LoVo (cell line): ENCODE results near the gene GALNT6.
A peak's percentile ranks its signal among the peaks of the same experiment; 100 is the strongest.

Experiments
- DNase-seq: peaks from one replicate; pipeline ENCODE4 v3.0.0-alpha.2; 2016; ENCODE audit warnings: low spot score

The GALNT6 gene, protein sequence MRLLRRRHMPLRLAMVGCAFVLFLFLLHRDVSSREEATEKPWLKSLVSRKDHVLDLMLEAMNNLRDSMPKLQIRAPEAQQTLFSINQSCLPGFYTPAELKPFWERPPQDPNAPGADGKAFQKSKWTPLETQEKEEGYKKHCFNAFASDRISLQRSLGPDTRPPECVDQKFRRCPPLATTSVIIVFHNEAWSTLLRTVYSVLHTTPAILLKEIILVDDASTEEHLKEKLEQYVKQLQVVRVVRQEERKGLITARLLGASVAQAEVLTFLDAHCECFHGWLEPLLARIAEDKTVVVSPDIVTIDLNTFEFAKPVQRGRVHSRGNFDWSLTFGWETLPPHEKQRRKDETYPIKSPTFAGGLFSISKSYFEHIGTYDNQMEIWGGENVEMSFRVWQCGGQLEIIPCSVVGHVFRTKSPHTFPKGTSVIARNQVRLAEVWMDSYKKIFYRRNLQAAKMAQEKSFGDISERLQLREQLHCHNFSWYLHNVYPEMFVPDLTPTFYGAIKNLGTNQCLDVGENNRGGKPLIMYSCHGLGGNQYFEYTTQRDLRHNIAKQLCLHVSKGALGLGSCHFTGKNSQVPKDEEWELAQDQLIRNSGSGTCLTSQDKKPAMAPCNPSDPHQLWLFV

GRCh38 chr12:51391283-51392123 lies at the start of gene GALNT6:
Gene GALNT6 (minus strand): TSS chr12:51391406. CDS start chr12:51379781, 11,625 bp downstream.
- peak; percentile 77 for DNase-seq

DNA sequence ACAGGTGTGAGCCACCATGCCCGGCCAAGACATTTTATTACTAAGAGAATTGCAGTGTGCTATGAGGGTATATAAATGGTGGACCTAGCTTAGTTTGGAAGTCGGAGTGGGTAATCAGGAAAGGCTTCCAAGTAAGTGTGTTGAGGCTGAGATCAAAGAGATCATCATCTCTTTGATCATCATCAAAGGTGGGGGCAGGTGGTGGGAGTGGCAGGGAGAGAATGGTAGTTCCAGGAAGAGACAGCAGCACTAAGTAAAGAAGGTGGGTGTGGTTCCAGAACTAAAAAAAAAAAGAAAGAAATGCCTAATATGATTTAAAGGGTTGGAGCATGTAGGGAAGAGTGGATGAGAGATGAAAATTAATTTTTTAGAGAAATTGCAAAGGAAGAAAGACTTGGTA lies 48.1 kb upstream of the GALNT6 start:
- no peak for DNase-seq

DNA sequence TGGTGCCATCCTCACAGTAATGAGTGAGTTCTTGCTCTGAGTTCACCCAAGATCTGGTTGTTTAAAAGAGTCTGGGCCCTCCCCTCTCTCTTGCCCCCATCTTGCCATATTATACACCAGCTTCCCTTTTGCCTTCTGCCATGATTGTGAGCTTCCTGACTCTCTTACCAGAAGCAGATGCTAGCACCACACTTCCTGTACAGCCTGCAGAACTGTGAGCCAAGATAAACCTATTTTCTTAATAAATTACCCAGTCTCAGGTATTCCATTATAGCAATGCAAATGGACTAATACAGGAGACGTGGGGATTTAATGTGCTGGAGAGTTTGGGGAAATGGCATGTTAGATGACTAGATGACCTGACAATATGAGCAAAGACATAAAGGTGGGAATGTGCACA lies 46.2 kb upstream of the GALNT6 start:
- DNase-seq, result no peak

DNA sequence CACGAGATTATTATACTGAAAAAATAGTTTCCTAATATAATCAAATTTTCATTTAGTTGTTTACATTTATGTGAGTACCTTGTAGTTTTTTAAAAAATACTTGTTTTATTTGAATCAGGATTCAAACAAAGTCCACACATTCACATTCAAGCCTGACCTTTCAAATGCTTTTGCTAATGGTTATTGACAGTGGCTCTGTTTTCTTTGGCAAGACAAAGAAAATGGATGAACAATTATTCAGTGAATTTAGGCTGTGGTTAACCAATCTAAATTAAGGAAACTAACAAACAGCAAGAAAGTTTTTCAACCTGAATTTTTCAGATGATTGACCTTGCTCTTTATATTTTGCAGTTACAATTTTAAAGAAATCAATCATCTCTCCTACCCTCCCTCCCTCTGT lies 43.1 kb upstream of the GALNT6 start:
- DNase-seq, result no peak

DNA sequence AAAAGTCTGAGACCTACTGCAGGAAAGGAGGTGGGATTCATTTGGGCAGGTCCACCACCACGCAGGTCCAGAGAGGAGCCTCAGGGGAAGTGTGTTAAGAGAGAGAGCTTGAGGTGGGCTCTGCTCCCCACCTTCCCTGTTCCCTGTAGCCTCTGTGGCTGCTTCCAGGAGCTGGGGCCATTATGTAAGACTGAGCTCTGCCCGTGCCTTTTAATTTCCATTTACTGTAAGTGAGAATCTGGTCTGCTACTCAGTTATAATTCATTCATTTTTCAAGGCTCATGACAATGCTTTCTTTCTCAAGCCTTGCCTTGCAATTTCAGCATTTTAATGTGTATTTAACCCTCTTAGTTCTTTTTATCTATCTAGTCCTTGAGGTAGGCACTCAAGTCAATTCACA lies 41.7 kb upstream of the GALNT6 start:
- no peak for DNase-seq

- DNase-seq, result no peak
These were observed 39.1 kb upstream of the GALNT6 start for GRCh38 chr12:51430196-51430895.

- no peak for DNase-seq
These were observed 38.5 kb upstream of the GALNT6 start for GRCh38 chr12:51429700-51430099.

- DNase-seq, result no peak
These were observed 37.0 kb upstream of the GALNT6 start for GRCh38 chr12:51428256-51428655.

- peak; percentile 40 for DNase-seq
These were observed 33.7 kb upstream of the GALNT6 start, which contains the start of gene SLC4A8 for GRCh38 chr12:51424662-51425539. Gene SLC4A8 (plus strand): TSS chr12:51424831. CDS start chr12:51424988, 157 bp downstream.

DNA sequence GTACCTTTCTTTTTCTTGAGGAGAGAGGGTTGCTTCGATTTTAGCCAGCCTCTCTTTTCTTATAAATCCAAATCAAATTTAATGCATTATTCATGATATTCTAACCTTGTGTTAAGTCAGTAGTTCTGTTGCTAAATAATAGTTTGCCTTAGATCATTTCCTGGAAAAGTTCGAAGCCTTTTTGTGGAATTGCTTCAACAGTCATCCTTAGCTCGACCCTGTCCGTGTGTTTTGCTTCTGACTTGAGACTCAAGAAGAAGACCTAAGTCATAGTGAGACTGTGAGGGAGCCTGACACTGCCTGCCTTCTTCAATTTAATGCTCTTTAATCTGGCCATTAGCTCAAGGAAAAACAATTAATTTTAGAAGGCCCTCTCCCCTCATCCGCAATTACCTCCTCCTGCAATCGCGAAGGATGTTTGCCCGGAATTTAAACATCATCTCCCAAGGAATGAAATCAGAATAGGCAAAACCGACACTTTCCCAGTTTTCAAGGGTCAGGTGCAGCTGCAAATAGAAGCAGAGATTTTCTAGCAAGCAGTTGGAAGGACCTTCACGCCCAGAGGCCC lies 33.0 kb upstream of the GALNT6 start:
- DNase-seq, result no peak

DNA sequence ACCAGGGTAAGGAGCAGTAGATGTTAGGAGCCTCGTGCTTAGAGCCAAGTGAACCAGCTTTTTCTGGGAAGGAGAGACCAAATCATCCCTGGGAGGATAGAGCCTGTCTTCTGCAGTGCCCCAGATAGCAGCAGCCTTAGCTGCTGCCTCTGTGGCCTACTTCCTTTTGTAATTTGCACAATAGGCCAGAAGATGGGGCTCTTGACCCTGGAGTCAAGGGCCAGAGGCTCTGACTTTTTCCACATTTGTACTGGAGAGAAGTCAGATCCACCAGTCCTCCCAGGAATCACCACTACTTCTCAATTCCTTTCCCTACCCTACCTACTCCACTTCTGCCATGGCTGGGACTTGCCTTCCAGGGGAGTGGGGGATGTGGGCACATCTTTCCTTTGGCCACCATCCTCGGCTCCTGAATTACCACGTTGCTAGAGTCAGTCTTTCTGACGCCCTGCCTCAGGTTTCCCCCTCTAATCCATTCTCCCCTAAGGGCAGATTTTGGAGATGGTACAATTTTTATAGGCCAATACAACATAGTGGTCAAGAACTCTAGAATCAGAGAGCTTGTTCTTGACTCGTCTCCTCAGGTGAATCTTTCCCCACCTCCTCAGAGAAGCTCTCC lies 30.2 kb upstream of the GALNT6 start:
- peak; percentile 77 for DNase-seq

DNA sequence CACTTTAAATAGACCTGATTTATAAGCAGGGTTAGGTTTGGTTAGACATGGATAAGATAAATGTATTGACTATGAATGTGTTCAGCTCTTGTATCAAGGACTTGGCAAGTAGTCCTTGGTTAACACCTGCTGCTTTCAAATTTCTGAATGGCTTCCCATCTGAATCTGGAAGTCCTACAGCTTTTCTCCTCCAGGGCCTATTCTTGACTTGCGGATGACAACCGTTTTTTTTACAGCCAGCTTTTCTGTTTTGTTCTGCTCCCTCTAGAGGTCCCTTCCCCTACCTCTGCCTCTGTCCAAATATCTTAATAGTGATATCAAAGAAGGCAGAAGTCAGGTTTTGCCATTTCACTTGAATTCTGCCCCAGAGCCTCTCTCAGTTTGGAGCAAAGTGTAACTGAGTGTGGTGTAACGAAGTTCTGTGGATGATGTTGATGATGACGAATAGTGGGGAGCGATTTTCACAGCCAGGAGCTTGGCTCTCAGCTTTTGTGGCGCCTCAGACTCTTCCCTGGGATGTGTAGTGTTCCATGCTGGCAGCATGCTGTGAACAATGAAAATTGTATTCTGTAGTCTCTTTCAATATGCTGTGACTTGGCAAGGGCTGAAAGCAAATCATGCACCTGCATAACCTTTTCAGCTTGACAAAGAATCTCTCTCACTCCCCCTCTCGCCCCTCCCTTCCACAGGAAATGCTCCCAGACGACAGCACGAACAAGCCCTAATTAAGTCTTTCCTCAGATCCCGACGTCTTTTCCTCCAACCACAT lies 28.4 kb upstream of the GALNT6 start:
- no peak for DNase-seq

- no peak for DNase-seq
These were observed 26.6 kb upstream of the GALNT6 start for GRCh38 chr12:51417826-51418225.

DNA sequence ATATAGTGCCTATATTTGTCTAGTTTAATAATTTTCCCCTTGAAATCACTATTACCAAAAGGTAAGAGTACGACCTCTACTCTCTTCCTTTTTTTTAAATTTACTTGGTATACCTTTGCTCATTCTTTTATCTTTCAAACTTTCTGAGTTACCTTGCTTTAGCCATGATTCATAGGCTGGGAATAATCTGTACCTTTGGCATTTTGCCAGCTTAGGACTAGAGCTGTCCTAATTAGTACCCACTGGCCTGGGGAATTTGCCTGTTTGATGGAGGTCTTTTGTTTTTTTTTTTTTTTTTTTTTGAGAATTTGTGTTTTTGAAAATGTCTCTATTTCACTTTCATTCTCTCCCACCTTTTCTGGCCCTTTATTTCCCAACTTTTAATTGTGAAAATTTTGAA lies 24.7 kb upstream of the GALNT6 start:
- peak; percentile 46 for DNase-seq

GRCh38 chr12:51413791-51414190 lies 22.6 kb upstream of the GALNT6 start:
- DNase-seq, result no peak

DNA sequence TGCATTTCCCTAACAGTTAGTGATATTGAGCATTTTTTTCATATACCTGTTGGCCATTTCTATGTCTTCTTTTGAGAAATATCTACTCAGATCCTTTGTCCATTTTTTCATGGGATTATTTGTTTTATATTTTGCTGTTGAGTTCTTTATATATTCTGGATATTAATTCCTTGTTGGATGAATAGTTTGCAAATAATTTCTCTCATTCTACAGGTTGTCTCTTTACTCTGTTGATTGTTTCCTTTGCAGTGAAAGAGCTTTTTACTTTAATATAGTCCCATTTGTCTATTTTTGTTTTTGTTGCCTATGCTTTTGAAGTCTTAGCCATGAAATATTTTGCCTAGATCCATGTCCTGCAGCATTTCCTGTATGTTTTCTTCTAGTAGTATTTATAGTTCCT lies 21.9 kb upstream of the GALNT6 start:
- DNase-seq, result no peak

GRCh38 chr12:51409846-51410245 lies 18.6 kb upstream of the GALNT6 start:
- DNase-seq, result no peak

DNA sequence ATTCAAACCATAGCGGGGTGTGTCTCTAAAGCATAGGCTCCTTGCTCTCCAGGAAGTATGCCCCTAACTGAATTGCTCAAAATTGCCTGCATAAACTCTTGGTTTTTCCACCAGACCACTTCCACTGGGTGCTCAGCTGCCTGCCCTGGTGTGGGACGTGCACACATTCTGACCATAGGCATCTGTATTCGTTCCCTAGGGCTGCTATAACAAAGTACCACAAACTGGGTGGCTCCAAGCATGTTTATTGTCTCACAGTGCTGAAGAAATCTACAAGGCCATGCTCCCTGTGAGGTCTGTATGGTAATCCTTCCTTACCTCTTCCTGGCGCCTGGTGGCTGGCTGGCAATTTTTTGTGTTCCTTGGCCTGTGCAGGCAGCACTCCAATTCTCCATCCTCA lies 16.4 kb upstream of the GALNT6 start:
- no peak for DNase-seq

DNA sequence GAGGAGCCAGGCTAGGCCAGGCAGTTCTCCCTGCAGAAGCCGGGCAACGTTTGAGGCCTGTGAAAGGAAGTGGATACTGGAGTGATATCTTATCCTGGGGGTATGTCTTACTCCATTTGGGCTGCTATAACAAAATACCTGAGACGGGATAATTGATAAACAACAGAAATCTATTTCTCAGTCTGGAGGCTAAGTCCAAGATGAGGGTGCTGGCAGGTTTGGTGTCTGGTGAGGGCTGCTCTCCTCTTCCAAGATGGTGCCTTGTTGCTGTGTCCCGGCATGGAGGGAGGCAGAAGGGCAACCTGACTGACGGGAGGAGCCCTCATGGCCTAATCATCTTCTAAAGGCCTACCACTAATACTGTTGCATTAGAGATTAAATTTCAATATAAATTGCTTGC lies 15.7 kb upstream of the GALNT6 start:
- DNase-seq, result no peak
